Amniotic stem cell (primary cell): ENCODE data around the gene ARHGAP42.

Experiments
- DNase-seq: peaks from one replicate; lab custom pipeline; 2025; lab: John Stamatoyannopoulos, UW

The ARHGAP42 gene

DNA sequence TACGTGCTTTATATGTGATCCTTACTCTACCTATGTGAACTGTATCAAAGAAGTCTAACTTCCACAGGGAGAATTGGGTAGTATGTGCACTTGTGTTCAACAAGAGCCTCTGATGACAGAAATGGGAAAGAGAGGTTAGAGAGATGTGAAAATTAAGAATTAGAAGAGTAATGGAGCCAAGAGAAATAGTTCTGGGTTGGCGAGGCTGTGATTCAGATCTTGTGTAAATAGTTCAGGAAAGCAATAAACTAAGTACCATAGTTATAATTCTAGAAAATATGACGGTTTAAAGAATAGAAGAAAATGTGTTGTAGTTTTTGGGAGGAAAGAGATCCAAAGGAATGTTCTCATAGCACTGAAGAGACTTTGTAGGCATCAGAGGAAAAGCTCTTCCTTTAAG is 112.4 kb downstream of the ARHGAP42 start:
- DNase-seq = no peak

DNA sequence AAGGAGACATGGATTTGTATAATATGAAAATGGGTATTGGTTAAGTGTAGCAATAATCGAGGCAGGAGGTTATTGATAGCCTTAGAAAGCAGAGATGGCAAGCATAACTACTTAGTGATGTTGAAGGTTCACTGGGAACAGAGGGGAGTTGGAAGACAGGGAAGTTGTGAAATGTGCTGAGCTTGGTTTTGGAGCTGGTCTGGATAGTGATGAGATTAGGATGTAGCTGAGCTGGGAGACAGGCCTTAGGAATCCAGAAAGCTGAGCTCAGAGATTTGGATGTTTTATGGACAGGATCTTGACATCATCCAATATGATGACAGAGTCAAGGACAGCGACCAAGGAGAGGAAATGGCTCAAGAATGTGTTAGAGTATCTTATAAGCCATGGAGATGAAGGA is 113.1 kb downstream of the ARHGAP42 start:
- DNase-seq = no peak

DNA sequence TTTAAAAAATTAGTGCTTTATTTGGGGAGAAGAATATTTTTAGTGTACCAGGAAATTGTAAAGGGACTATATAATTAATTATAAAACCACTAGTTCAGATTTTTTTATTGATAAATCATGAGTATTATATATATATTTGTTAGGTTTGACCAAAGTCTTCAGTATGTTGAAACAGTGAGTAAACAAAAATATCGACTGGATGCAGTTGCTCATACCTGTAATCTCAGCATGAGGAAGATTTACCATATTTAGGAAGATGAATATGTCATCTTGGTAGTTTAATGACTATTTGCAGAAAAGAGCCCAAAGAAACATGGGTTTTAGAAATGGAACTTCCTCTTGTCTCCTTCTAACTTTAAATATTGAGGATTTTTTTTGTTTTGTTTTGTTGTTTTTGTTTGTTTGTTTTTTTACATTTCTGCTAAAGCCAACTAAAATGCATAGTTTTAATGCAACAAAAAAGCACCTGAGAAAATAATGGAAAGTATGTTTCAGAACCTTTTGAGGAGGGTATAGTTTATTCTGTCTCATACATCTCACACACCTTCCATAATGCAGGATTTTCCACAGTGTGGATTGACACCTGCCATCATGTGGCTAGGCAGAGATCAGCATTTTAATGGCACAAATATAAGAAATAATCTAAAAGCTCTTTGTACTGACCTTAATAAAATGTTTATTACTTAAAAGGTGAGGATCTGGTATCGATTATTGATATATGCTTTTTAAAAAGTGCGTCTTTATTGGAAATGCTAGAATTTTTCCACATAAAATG is 114.3 kb downstream of the ARHGAP42 start:
- no peak for DNase-seq

DNA sequence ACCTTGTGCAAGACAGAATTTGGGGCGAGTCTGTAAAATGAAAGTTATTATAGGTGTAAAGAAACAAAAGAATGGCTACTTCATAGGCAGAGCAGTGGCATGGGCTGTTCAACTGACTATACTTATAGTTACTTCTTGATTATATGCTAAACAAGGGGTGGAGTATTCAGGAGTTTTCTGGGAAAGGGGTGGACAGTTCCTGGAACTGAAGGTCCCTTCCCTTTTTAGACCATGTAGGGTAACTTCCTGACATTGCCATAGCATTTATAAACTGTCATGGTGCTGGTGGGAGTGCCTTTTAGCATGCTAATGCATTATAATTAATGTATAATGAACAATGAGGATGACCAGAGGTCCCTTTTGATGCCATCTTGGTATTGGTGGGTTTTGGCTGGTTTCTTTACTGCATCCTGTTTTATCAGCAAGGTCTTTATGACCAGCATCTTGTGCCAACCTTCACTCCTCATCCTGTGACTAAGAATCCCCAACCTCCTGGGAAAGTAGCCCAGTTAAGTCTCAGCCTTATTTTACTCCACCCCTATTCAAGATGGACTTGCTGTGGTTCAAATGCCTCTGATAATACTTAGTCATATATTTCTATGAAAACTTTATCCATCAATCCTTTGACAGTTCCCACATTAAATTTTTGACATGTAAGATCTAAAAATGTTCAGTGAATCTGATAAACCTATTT is 118.6 kb downstream of the ARHGAP42 start:
- no peak for DNase-seq

DNA sequence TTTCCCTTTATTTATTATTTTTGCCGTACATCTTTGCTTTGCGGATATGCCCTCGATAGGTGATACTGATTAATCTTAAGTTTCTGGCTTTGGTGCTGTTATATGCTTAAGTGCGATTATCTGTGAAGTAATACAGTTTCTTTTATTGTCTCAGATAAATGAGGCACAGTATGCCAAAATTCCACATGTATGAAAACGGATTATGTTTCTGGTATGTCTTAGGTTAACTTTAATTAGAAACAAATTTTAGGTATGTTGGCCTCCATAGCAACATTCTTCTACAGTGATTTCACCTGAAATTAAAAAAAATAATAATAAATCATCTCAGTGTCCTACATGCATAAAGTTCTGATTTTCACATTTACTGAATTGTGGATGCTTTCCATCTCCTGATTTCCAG is 119.2 kb downstream of the ARHGAP42 start:
- no peak for DNase-seq

DNA sequence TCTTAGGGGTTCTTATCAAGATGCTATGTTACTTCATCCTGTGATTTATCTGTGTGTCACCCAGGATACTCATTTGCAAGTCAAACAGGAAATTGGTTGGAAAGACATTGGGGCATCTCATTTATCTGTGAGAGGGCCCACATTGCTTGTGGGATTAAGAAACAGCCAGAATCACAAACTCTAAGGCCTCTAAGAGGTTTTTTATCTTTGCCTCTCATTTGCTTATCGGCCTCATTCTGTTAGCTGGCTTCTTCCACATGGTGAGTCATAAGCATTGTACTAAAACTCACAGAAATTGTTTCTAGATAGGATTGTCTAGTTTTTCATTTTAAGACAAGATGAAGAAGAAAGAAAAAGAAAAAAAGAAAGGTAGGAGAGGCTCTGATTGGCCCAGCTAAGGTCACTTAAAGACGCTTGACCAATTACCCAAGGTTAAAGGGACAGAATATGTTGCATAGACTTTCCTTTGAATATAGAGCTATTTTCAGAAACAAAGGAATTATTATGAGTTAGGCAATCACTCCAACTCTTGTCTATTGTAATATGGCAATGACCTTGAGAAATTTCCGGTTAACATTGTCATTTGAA is 121.9 kb downstream of the ARHGAP42 start:
- DNase-seq = no peak

DNA sequence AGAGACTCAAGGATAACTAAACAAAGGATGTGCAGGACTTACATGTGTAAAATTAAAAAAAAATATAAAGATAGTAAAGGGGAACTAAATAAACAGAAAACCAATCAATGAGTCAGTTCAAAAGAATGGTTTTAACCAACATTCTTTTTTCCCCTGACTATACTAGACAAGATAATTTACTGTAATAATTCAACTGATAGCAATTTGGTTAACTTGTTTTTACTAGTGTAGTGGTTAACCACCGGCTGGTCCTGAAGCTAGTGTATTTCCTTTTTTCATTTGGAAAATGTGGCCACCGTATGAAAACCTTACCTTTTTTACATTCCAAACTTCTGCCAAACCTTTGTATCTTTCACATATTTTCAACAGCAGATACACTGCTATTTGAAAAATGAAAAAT is 123.1 kb downstream of the ARHGAP42 start:
- no peak for DNase-seq

DNA sequence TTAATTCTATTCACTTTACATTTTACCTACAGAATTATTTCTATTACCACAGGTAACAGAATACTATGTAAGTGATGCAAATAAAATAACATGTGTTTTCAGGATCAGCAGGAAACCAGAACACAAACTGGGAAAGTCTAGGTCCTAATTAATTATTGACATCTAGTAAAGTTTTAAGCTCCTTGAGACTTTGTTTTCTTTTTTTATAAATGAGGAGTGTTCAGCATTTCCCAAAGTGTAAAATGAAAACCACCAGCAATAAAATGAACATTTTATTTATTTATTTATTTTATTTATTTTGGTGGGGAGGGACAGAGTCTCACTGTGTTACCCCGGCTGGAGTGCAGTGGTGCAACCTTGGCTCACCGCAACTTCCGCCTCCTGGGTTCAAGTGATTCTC is 123.6 kb downstream of the ARHGAP42 start:
- DNase-seq = no peak

DNA sequence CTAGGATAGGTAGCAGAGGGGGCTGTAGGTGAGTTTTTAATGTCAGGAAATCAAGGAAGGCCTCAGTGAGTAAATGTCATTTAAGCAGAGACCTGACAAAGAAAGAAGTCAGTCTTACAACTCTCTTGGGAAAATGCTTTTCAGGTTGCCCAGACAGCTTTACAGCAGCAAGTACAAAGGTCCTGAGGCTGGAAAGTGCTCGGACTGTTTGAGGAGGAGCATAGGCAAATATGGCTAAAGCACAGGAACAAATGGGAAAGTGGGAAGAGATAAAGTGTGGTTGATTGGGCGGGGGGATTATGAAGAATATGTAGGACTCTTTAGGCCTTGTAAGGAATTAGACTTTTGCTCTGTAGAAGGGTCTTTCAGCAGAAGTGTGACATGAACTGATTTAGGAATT is 125.4 kb downstream of the ARHGAP42 start:
- DNase-seq = no peak

DNA sequence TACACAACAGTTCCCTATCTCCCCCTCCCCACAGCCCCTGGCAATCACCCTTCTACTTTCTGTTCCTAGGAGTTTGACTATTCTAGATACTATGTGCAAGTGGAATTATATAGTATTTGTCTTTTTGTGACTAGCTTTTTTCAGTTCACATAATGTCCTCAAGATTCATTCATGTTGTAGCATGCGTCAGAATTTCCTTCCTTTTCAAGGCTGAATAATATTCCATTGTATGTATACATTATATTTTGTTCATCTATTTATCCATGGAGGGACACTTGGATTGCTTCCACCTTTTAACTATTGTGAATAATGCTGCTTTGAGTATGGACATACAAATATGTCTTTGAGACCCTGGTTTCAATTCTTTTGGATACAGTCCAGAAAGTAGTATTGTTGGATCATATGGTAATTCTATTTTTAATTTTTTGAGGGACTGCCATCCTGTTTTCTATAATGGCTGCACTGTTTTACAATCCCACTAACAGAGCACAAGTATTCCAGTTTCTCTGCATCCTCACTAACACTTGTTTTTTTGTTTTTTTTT is 128.8 kb downstream of the ARHGAP42 start:
- no peak for DNase-seq

DNA sequence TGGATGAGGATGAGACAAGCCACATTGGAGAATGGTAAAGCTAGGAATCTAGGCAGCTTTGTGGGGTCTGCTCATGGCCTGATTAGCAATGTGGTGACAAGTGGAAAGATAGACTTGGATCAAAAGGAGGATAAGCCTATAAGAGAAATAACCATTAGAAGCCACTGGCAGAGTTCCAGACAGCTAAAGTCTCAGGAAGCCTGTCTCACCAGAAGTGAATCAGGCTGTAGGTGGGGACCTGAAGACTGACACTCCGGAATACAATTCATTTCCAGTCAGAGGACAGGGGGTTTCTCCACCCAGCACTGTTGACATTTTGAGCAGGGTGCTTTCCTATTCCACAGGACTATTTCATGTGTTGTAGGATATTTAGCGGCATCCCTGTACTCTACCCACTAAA is 129.7 kb downstream of the ARHGAP42 start:
- DNase-seq = no peak

DNA sequence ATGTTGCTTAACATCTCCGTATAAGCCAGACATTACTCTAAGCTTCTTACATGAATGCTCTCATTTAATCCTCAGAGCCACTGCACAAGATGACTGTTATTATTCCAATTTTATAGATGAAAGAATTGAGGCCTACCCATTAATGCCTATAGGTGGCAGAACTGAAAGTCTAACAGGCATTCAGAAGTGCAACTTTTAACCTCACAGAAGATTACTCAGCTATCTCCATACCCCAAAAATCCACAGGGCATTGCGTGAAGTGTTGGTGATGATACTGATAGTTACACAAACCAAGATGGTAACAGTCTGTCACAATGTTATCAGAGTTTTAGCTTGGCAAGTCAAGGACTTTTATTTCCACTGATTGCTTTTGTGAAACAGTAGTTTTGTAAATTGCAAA is 130.5 kb downstream of the ARHGAP42 start:
- no peak for DNase-seq

DNA sequence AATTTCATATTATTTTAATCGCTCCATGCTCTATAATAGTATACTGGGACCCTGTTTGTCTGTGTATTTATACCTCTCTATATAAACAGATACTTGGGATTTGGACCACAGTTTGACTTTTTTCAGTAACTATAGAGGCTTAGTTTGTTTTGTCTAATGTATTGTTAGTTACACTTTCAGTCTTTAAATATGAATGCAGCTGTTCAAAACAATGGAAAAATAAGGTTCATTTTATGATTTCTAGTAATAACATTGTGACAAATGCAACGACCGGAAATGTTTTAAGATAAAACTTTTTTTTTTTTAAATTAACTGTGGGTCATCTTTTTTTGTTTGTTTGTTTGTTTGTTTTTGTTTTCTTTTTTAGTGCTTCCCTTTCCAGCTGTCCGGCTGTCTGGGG is 133.5 kb downstream of the ARHGAP42 start:
- no peak for DNase-seq

DNA sequence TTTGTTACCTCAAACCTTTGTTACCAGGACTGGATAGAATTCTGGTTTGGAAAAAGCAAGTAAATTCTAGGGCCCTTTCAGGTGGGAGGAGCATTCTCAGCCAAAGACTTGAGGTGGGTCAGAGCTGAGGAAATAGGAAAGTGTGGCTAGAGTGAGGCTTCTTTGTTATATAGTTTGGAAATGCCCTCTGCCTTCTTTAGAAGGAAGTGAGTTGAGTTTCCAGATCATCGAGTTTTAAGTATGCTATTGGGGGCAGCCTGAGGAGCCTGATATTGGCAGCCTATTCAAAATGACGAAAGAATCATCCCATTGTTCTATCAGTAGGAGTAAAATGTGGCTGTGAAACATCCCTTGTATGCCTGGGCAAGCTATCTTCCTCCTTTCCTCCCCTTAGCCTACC is 134.1 kb downstream of the ARHGAP42 start:
- no peak for DNase-seq

DNA sequence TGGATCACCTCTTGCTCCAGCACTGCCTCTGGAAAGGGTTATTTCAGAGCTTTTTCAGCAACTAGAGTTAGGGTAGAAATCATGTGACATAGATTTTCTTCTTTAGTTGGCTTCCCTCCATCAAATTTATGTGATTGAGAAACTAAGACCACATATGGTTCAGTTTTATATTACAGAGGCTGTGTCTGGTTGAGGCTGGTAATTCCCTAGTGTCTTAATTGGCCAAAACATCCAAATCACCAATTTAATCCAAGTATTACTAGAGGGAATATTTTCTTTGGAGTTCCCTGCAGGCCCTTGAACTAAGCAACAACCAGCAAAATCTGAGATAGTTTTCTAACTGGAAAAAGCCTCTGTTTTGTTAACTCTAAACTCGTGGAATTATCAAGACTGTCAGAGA is 136.3 kb downstream of the ARHGAP42 start:
- no peak for DNase-seq

DNA sequence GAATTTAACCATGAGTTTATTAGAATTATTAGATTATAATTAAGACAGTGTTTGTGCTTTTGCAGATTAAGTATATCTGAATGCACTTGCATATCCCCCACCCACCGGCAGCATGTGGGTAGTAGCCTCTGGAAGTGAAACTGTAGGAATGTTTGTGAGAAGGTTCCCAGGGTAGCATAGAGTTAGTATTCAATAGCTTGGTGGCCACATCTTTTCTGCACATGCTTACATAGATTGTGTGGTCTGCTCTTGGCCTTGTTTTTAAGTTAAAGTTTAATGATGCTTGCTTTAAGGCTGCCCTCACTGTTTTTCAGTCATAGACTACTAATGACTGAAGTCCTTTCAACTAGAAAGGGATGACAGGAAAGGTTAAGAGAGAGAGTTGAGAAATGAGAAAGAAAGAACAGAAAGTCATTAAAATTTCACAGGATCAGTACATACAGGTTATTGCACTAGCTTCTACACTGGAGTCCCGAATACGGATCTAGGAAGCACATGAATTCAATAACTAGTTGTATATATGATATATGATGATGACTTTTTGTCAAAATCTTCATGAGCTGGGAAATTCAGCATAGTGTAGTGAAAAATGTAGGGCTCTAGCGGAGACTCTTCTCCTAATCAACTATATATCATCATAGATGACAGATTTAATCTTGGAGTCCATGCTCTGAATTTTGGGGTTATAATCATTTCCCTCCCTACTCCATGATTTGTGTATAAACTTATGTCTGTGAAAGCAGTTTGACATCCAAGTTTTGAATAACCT is 137.1 kb downstream of the ARHGAP42 start:
- no peak for DNase-seq

DNA sequence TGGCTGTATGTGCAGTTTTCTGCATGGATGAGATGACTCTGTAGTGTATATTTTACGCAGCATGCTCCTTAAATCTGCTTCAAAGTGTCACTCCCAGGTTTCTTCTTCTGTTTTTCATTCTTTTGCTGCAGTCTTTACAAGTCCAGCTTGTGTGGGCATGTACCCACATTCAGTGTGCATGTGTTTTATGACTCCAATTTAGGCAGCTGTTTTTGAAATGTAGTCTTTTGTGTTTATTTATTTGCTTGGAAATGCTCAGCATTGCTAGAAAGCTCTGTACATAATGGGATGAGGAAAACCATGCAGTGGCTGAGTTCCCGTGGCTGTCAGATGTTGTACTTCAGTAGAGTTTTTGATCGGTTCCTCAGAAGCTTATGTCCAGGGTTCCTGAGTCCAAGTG is 138.5 kb downstream of the ARHGAP42 start:
- DNase-seq = no peak

DNA sequence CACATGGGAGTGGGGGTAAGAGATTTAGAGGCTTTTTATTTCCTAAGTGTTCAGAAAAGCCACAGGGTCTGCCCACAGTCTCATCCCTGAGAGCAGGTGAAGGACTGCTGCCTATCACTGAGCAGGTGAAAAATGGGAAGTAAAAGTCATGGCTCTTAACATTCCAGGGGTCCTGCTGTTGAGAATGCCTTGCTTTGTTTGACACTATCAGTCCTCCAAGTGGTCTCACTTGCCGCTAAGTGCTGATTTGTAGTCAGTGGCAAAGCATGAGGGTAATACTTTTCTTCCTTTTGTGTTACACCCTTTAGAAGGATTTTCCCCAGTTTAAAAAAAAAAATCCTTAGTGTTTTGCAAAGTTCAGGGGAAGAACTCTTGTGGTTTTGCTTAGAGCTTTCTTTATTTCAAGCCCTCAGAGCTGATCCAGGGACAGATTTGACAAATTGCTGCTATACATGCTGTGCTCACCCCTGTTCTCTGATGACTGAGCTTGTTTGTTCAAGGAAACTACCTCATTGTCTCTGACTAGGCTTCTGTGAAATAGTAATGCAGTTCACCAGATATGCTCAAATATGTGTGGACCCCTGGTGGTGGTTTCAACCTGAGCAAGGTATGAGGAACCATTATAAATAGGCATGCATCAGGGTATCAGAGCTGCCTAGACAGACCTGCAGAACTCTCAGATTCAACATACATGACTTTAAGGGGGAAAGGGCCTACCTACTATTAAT is 141.0 kb downstream of the ARHGAP42 start:
- DNase-seq = no peak

DNA sequence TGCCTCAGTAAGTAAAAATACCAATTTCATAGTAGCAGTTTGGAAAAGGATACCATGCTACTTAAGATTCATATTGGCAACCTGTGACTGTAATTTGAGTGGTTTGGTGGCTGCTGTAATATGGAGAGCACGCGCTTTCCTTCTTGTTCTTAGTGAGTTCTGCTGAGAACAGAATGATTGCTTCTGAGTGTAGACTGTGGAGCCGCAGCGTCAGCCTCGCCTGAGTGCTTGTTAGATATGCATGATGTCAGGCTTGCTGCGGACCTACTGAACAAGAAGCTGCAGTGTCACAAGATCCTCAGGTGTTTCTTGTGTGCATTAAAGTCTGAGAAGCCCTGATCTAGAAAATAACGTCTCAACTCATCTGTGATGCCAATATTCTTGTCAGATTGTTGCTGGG is 143.2 kb downstream of the ARHGAP42 start:
- DNase-seq = no peak

DNA sequence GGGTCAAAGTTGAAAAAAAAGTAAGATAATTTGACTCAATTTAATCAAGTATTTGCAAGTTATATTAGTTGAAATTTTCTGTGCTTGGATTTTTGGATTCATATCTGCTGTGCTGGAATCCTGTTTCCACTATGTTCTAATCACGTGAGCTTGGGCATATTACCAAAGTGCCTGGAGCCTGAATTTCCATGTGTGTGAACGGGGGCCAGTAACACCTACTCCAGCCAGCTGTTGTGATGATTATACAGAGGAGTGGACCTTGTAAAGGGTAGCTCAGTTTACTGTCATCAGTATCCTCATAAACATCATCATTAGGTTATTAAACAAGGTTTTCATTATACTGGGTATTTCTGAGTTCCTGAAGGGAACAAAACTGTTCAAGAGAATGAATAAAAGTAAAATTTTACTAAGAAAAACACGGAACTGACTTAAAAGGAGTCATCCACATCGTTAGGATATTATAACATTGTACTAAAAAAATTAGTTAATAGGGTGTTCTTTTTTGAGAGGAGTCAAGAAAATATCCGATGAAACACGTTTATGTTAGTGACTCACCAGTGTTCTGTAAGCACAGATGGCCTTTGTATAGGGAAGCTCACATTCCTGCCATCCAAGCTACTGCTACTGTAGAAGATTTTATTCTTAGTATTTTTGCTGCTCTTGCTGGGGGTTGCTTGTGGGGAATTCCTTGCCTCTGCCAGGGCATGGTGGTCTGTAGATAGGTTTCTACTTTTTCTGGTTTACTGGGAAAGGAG is 144.1 kb downstream of the ARHGAP42 start:
- no peak for DNase-seq

DNA sequence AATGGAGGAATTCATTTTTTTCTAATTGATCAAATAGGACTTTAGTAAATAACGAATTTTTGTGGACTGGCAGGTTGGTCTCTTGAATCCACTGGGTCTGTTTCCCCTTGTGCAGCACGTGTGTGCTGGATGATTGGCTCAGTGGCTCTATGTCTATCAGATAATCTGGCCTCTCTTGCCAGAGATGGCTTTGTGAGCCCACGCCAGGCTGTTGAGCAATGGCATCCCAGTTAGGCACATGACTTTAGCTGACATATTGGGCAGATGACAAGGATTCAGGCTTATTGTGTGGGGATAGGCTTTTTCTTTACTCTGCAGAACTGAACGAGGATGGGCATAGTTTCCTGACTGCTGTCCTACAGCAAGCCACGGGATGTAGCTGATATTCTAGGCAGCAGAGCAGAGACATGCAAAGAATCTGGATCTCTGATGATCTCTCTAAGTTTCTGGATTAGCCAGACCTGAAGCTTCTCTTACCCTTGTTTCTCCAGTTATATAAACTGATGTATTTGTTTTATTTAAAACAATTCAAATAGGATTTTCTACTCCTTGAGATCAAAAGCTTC is 144.9 kb downstream of the ARHGAP42 start:
- no peak for DNase-seq
